HFFc6 (cell line): ENCODE data around the gene TNK1. TPM values are rescaled to one million over a fixed set of nuclear protein-coding genes. Genes with fewer than 3 reads are reported as not detected.

Experiments
- DNase-seq: peaks from one replicate; pipeline ENCODE4 v3.0.0-alpha.2; 2018
- H3K27ac Mint-ChIP-seq: 2 replicates; pipeline ENCODE4 v1.8.0; 2020; ENCODE audit warnings: mild to moderate bottlenecking, mixed read lengths
- H3K27me3 Mint-ChIP-seq: 2 replicates; pipeline ENCODE4 v1.8.0; 2021; ENCODE audit warnings: mild to moderate bottlenecking, moderate library complexity, mixed read lengths; ENCODE audit not compliant: insufficient read depth
- H3K36me3 Mint-ChIP-seq: 2 replicates; pipeline ENCODE4 v1.8.0; 2021; ENCODE audit warnings: low read depth, mixed read lengths
- H3K4me1 Mint-ChIP-seq: 2 replicates; pipeline ENCODE4 v1.8.0; 2020; ENCODE audit warnings: low read depth, mixed read lengths
- H3K4me3 Mint-ChIP-seq: 2 replicates; pipeline ENCODE4 v1.8.0; 2020; ENCODE audit warnings: mild to moderate bottlenecking, moderate library complexity, mixed read lengths
- H3K9me3 Mint-ChIP-seq: 2 replicates; pipeline ENCODE4 v1.8.0; 2020; ENCODE audit warnings: mild to moderate bottlenecking, mixed read lengths
- total RNA-seq, 6 experiments: library from RNA; stranded (reverse); fragmentation: NEBNext Ultra II Directional; extraction: Animal tissue kit (Norgen Biotek cat#: 25700); gene quantifications; 2 replicates in 1 of 6; 3 replicates in 5 of 6; pipeline ENCODE4 v1.2.3, GENCODE V29; 2021
- TF ChIP-seq, protein P1 (sequence below): fragments of 200-600 bp; sonication (generic); IDR thresholded peaks from 2 replicates; pipeline ENCODE4 v1.5.0; 2021; ENCODE audit warnings: antibody characterized with exemption, mild to moderate bottlenecking

Gene TNK1
- total RNA-seq, 6 experiments from 2014 or later: 0.20 to 0.41 (median 0.26) TPM

DNA sequence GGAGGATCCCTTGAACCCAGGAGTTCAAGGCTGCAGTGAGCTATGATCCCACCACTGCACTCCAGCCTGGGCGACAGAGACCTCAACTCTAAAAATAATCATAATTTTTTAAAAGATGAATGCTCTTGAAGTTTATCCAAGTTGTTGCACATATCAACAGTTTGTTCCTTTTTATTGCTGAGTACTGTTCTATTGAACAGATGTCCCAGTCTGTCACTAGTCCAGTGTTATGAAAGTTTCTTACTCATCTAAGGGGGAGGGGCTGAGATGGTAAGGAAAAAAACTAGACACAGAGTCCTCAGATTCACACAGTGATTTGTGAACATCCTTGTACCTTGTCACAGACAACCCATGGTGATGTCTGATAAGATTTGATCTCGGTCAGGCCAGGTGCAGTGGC lies 40.7 kb upstream of the TNK1 start:
- Mint-ChIP-seq H3K27ac (no peak overlapping the region), H3K27me3 (peaks cover 29% of the 10 kb centered on the region), H3K4me3 (no peak overlapping the region), H3K9me3 (no peaks in the 10 kb centered on the region), H3K4me1 (no peaks in the 10 kb centered on the region), H3K36me3 (peaks cover 4% of the 10 kb centered on the region; the same call in 1 of the 2 replicates)
- DNase-seq: no peak
- TF ChIP-seq, protein P1, sequence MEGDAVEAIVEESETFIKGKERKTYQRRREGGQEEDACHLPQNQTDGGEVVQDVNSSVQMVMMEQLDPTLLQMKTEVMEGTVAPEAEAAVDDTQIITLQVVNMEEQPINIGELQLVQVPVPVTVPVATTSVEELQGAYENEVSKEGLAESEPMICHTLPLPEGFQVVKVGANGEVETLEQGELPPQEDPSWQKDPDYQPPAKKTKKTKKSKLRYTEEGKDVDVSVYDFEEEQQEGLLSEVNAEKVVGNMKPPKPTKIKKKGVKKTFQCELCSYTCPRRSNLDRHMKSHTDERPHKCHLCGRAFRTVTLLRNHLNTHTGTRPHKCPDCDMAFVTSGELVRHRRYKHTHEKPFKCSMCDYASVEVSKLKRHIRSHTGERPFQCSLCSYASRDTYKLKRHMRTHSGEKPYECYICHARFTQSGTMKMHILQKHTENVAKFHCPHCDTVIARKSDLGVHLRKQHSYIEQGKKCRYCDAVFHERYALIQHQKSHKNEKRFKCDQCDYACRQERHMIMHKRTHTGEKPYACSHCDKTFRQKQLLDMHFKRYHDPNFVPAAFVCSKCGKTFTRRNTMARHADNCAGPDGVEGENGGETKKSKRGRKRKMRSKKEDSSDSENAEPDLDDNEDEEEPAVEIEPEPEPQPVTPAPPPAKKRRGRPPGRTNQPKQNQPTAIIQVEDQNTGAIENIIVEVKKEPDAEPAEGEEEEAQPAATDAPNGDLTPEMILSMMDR: no peak

DNA sequence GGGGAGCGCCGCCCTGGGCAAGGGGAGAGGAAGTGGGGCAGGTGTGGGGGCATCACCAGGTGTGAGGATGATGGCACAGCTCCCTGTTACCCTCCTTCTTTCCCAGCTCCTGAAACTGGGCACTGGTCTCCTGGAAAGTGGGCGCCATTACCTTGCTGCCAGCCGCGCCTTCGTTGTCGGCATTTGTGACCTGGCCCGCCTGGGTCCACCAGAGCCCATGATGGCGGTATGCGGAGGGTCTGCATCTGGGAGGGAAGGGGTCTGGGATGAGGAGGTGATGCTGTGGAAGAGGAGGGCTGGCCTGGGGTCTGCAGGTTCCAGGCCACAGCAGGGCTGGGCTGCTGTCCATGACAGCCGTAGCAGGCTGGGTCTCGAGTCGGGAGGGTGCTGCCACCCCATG lies 39.0 kb upstream of the TNK1 start:
- Mint-ChIP-seq H3K9me3 (no peaks in the 10 kb centered on the region), H3K36me3 (peaks cover 4% of the 10 kb centered on the region; the same call in 1 of the 2 replicates), H3K4me3 (no peak overlapping the region), H3K4me1 (no peaks in the 10 kb centered on the region), H3K27me3 (peaks cover 22% of the 10 kb centered on the region), H3K27ac (no peak overlapping the region)
- TF ChIP-seq, protein P1: no peak
- no peak for DNase-seq

DNA sequence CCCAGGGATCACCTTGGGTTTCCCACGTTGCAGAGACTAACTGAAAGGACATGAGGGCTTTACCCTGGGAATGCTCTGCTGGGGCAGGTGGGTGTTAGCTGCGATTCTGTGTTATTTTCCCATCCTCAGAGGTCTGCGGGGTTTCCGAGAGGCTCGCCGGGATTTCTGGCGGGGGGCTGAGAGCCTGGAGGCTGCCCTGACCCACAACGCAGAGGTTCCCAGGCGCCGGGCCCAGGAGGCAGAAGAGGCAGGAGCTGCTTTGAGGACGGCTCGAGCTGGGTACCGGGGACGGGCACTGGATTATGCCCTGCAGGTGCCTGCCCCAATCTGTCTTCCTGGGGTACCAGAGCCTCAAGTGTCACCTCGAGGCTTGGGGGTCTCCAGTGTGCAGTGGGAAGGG lies 37.6 kb upstream of the TNK1 start:
- no peak for DNase-seq

DNA sequence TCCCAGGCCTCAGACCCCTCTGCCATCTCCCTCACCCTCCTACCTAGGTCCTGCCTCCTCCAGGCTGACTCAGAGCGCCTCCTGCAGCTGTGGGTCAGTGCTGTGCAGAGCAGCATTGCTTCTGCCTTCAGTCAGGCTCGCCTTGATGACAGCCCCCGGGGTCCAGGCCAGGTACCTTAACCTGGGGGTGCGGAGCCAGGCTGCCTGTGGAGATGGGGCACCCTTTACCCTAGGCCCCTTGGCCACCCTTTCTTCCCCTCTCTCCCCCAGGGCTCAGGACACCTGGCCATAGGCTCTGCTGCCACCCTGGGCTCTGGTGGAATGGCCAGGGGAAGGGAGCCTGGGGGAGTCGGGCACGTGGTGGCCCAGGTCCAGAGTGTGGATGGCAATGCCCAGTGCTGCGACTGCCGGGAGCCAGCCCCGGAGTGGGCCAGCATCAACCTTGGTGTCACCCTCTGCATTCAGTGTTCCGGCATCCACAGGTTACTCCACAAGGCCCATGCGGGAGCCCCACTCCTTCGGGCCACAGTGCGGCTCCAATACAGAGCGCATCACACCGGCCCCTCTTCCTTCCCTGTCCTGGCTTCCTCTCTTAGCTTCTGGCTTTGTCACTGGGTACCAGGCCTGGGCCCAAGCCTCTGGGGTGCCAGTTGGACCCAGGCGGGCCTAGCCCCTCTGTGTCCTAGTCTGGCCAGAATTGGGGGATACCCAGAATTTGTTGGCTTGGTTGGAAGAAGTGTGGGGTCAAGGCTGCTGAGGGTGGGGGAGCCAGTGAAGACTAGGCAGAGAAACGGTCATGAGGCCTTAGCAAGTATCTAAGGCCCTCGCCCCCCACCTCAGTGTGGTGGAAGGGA lies 33.9 kb upstream of the TNK1 start:
- peaks cover 18% of the 10 kb centered on the region for H3K4me1 Mint-ChIP-seq
- H3K4me3 Mint-ChIP-seq: no peak overlapping the region
- no peak overlapping the region for H3K27ac Mint-ChIP-seq
- H3K9me3 Mint-ChIP-seq: no peaks in the 10 kb centered on the region
- no peaks in the 10 kb centered on the region for H3K36me3 Mint-ChIP-seq
- H3K27me3 Mint-ChIP-seq: peaks cover 10% of the 10 kb centered on the region
- TF ChIP-seq, protein P1: no peak
- no peak for DNase-seq

More for the DNA sequence above, 37.6 kb upstream of the TNK1 start:
- H3K4me3 Mint-ChIP-seq: no peak overlapping the region
- no peaks in the 10 kb centered on the region; the same call in 1 of the 2 replicates for H3K4me1 Mint-ChIP-seq
- no peaks in the 10 kb centered on the region for H3K9me3 Mint-ChIP-seq
- H3K27me3 Mint-ChIP-seq: peaks cover 17% of the 10 kb centered on the region
- TF ChIP-seq, protein P1: no peak
- no peak overlapping the region for H3K27ac Mint-ChIP-seq
- H3K36me3 Mint-ChIP-seq: peaks cover 4% of the 10 kb centered on the region; the same call in 1 of the 2 replicates

DNA sequence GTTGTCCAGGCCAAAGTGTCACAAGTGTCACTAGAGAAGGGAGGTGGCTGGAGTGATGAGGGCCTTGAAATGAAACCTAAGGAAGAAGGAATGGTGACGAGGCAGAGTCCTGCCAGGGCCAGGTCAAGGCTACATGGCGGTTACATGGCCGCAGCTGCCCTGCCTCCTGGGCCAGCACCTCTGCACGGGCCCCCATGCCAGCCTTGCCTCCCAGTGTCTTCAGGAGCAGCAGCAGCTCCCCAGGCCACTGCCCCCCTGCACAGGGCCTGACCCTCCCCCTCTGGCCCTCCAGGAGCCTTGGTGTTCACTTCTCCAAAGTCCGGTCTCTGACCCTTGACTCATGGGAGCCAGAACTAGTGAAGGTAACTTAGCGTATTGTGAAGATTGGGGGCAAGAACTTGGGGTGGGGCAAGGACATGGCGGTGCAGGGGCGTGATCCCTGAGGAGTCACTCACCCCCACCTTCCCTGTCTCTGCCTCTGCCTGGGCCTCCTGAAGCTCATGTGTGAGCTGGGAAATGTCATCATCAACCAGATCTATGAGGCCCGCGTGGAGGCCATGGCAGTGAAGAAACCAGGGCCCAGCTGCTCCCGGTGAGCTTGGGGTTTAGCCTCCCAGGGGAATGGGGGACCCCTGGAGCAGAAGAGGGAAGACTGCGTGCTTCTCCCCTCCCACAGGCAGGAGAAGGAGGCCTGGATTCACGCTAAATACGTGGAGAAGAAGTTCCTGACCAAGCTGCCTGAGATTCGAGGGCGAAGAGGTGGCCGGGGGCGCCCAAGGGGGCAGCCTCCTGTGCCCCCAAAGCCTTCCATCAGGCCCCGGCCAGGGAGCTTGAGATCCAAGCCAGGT lies 33.0 kb upstream of the TNK1 start:
- H3K36me3 Mint-ChIP-seq: no peaks in the 10 kb centered on the region
- peaks cover 10% of the 10 kb centered on the region for H3K27me3 Mint-ChIP-seq
- no peak overlapping the region for H3K4me3 Mint-ChIP-seq
- no peaks in the 10 kb centered on the region for H3K9me3 Mint-ChIP-seq
- peaks cover 25% of the 10 kb centered on the region for H3K4me1 Mint-ChIP-seq
- TF ChIP-seq, protein P1: no peak
- H3K27ac Mint-ChIP-seq: no peak overlapping the region
- no peak for DNase-seq
